Thymus (tissue), 11 donors: Measurements from ENCODE around the gene INHBE. TPM values are rescaled to one million over a fixed set of nuclear protein-coding genes. Genes with fewer than 3 reads are reported as not detected.

Experiments
- DNase-seq, 9 donors: peaks; one replicate each; pipeline ENCODE4 v3.0.0-alpha.2; 2013; ENCODE audit warnings: low spot score in 9 of 9, low read depth in 6 of 9, missing footprints in 1 of 9
- H3K27ac ChIP-seq, 2 donors: one replicate each; pipeline ENCODE4 v1.5.1; 2013; ENCODE audit warnings: control low read depth in 1 of 2, low read depth in 1 of 2, low read length in 1 of 2, mild to moderate bottlenecking in 1 of 2, moderate library complexity in 1 of 2
- H3K27me3 ChIP-seq, 2 donors: one replicate each; pipeline ENCODE4 v1.5.1; 2013; ENCODE audit warnings: low read length in 1 of 2; ENCODE audit not compliant: control insufficient read depth in 2 of 2, insufficient read depth in 1 of 2
- H3K36me3 ChIP-seq, 2 donors: one replicate each; pipeline ENCODE4 v1.5.1; 2013; ENCODE audit warnings: low read length in 1 of 2, mild to moderate bottlenecking in 1 of 2, moderate library complexity in 1 of 2; ENCODE audit not compliant: control insufficient read depth in 2 of 2, insufficient read depth in 2 of 2
- H3K4me1 ChIP-seq, 2 donors: one replicate each; pipeline ENCODE4 v1.5.1; 2013; ENCODE audit warnings: low read length in 2 of 2; ENCODE audit not compliant: control insufficient read depth in 2 of 2, insufficient read depth in 2 of 2
- H3K4me3 ChIP-seq, 2 donors: one replicate each; pipeline ENCODE4 v1.5.1; 2013; ENCODE audit warnings: low read length in 2 of 2, control low read depth in 1 of 2, mild to moderate bottlenecking in 1 of 2
- H3K9me3 ChIP-seq, 2 donors: one replicate each; pipeline ENCODE4 v1.5.1; 2013; ENCODE audit warnings: low read length in 1 of 2, mild to moderate bottlenecking in 1 of 2; ENCODE audit not compliant: control insufficient read depth in 2 of 2, insufficient read depth in 1 of 2
- WGBS: extraction: QIAGEN DNeasy Blood & Tissue Kit; methylation state at CpG from one replicate; pipeline ENCODE4 v1.1.7; 2013; 5-methylcytosine and 5-hydroxymethylcytosine counted together
- polyA plus RNA-seq: library from polyadenylated mRNA; stranded (reverse); fragments of 200-250 nt; gene quantifications from one replicate; pipeline ENCODE4 v1.2.3, GENCODE V29; 2013
- total RNA-seq: library from RNA; stranded (reverse); fragments of 120-200 nt; gene quantifications from one replicate; pipeline ENCODE4 v1.2.4, GENCODE V29; 2013
- donor health status: healthy.

Gene INHBE
- total and polyA plus RNA-seq, 2 donors: 0.09 to 0.14 TPM

- H3K27ac ChIP-seq: peak overlapping the region; percentile 19 to 73
- peaks cover 4 to 5% of the 10 kb centered on the region in 2 donors for H3K36me3 ChIP-seq
- DNase-seq: peak; percentile 72 to 95 (median 89)
- peaks cover 14 to 43% of the 10 kb centered on the region in 2 donors for H3K4me1 ChIP-seq
- H3K9me3 ChIP-seq: no peaks in the 10 kb centered on the region
- under 1% methylated on average over 28 of the region's 28 CpGs for WGBS
- H3K27me3 ChIP-seq: peaks cover 18 to 37% of the 10 kb centered on the region in 2 donors
- H3K4me3 ChIP-seq: peak overlapping the region; percentile 48 to 59
Measured at GRCh38 chr12:57462251-57462911, 7.3 kb downstream of the INHBE start.

DNA sequence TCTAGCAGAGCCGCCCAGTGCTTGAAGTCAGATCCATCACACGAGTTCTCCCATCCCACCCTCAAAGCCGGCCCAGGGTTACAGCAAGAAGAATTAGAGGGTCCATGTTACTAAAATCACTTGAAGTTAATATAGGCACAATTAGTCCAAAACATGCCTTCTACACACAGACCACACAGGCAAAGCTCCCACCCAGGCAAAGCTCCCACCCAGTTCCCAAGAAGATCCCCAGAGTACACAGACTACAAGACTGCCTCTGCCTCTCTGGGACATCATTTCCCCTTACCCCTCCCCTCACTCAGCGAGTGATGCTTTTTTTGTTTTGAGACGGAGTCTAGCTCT is 7.8 kb downstream of the INHBE start:
- DNase-seq: no peak
- Histone ChIP-seq H3K4me3 (no peak overlapping the region), H3K9me3 (no peaks in the 10 kb centered on the region), H3K27ac (no peak overlapping the region), H3K27me3 (peaks cover 18 to 37% of the 10 kb centered on the region in 2 donors), H3K4me1 (peaks cover 14 to 43% of the 10 kb centered on the region in 2 donors), H3K36me3 (peaks cover 4 to 7% of the 10 kb centered on the region in 2 donors)
- WGBS: 31% methylated on average over 5 of the region's 5 CpGs

DNA sequence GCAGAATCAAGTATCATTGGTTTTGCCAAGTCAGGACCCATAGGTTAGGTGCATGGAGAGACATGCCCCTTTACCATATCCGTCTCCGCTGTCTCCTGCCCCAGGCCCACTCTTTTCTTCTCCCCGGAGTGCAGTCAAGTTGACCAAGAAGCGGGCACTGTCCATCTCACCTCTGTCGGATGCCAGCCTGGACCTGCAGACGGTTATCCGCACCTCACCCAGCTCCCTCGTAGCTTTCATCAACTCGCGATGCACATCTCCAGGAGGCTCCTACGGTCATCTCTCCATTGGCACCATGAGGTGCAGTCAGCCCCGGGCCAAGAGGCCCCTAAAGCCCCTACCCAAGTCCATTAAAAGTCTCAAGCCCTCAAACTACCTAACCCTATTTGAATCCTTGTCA is 9.5 kb downstream of the INHBE start:
- DNase-seq: no peak
- Histone ChIP-seq H3K27ac (no peak overlapping the region), H3K27me3 (peaks cover 18 to 37% of the 10 kb centered on the region in 2 donors), H3K36me3 (peaks cover 10 to 15% of the 10 kb centered on the region in 2 donors), H3K4me3 (no peak overlapping the region), H3K4me1 (peaks cover 14 to 32% of the 10 kb centered on the region in 2 donors), H3K9me3 (no peaks in the 10 kb centered on the region)
- 96% methylated on average over 12 of the region's 12 CpGs for WGBS

GRCh38 chr12:57465030-57465746 is 10.1 kb downstream of the INHBE start:
- Histone ChIP-seq H3K27ac (no peak overlapping the region), H3K4me1 (peaks cover 14 to 29% of the 10 kb centered on the region in 2 donors), H3K9me3 (no peaks in the 10 kb centered on the region), H3K4me3 (no peak overlapping the region), H3K27me3 (peaks cover 16 to 33% of the 10 kb centered on the region in 2 donors), H3K36me3 (peaks cover 17 to 22% of the 10 kb centered on the region in 2 donors)
- no peak for DNase-seq
- WGBS: 88% methylated on average over 6 of the region's 6 CpGs

DNA sequence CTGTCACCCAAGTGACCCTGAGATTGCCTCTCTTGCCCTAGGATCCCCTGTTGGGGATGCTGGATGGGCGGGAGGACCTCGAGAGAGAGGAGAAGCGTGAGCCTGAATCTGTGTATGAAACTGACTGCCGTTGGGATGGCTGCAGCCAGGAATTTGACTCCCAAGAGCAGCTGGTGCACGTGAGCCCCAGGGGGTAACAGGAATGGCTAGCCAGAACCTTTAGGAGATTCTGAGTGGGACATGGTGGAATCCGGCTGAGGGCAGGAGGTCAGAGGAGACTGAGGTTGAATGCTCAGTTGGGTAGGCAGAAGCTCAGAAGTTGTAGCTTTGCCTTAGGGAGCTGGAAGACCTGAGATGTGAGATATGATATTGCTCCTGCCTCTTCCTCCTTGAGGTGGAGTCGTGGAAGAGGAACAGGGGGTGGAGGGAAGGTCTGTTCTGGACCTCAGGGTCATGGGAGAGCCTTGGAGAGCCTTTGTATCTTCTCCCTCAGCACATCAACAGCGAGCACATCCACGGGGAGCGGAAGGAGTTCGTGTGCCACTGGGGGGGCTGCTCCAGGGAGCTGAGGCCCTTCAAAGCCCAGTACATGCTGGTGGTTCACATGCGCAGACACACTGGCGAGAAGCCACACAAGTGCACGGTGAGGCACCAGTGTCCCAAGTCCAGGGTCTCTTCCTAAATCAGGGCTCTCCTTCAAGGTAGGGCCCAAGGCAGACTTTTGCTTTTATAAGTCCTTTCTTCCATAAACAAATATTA is 10.8 kb downstream of the INHBE start:
- H3K36me3 ChIP-seq: peaks cover 24 to 29% of the 10 kb centered on the region in 2 donors
- DNase-seq: no peak
- no peaks in the 10 kb centered on the region for H3K9me3 ChIP-seq
- H3K27ac ChIP-seq: no peak overlapping the region
- peaks cover 6 to 22% of the 10 kb centered on the region in 2 donors for H3K4me1 ChIP-seq
- peaks cover 8 to 26% of the 10 kb centered on the region in 2 donors for H3K27me3 ChIP-seq
- WGBS: 81% methylated on average over 14 of the region's 14 CpGs
- no peak overlapping the region for H3K4me3 ChIP-seq

DNA sequence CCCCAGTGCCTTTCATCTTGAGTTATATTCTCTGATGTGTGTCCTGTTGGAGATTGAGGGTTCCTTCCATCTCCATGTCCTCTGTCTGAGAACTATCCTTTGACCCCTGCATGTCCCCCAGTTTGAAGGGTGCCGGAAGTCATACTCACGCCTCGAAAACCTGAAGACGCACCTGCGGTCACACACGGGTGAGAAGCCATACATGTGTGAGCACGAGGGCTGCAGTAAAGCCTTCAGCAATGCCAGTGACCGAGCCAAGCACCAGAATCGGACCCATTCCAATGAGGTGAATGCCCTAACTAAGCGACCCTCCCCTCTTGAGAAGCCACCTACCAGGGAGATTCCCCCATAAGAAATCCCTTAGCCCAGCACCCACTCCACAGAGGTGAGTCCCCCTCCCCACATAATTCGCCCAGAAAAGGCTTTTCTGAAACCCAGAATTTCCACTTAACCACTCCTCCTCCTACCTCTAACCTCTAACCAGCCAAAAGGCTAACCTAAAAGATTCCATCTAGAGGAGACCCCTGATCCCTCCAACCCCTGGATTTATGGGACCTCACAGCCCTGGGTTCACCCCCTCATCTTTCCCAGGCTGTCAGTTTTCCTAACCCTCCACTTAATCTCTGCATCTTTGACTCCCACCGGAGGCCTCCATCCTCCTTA is 12.2 kb downstream of the INHBE start:
- no peak for DNase-seq
- peaks cover 0 to 12% of the 10 kb centered on the region in 2 donors for H3K27me3 ChIP-seq
- H3K9me3 ChIP-seq: no peaks in the 10 kb centered on the region
- peaks cover 38 to 43% of the 10 kb centered on the region in 2 donors for H3K36me3 ChIP-seq
- no peak overlapping the region for H3K4me3 ChIP-seq
- H3K27ac ChIP-seq: no peak overlapping the region
- H3K4me1 ChIP-seq: peaks cover 0 to 8% of the 10 kb centered on the region in 2 donors
- 94% methylated on average over 12 of the region's 12 CpGs for WGBS

DNA sequence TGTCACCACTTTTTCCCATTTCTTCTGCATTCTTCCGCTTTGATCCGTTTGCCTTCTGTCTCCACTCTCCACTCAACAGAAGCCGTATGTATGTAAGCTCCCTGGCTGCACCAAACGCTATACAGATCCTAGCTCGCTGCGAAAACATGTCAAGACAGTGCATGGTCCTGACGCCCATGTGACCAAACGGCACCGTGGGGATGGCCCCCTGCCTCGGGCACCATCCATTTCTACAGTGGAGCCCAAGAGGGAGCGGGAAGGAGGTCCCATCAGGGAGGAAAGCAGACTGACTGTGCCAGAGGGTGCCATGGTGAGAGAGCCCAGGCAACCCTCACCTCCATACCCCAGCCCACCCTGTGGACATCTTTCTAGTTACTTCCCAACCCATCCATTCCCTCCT is 12.8 kb downstream of the INHBE start:
- Histone ChIP-seq H3K4me3 (no peak overlapping the region), H3K27me3 (peaks cover 0 to 12% of the 10 kb centered on the region in 2 donors), H3K36me3 (peaks cover 42 to 49% of the 10 kb centered on the region in 2 donors), H3K27ac (no peak overlapping the region), H3K9me3 (no peaks in the 10 kb centered on the region), H3K4me1 (peaks cover 0 to 2% of the 10 kb centered on the region in 2 donors)
- no peak for DNase-seq
- WGBS: 96% methylated on average over 11 of the region's 11 CpGs

- no peak for DNase-seq
- Histone ChIP-seq H3K27ac (no peak overlapping the region), H3K9me3 (no peaks in the 10 kb centered on the region), H3K4me1 (no peaks in the 10 kb centered on the region), H3K36me3 (peaks cover 55 to 62% of the 10 kb centered on the region in 2 donors), H3K4me3 (no peak overlapping the region), H3K27me3 (peaks cover 0 to 7% of the 10 kb centered on the region in 2 donors)
- WGBS: 98% methylated on average over 10 of the region's 10 CpGs
Measured at GRCh38 chr12:57469296-57470164, 14.4 kb downstream of the INHBE start.
